ENCODE results near the gene KIAA0232.

Gene KIAA0232

GRCh38 chr4:6770581-6771228, 11.8 kb upstream of the KIAA0232 start:
- no peak for DNase-seq (ENCODE audit: low read depth)

GRCh38 chr4:6771229-6771671, 11.3 kb upstream of the KIAA0232 start:
- peaks cover 30% of the 10 kb centered on the region for H3K27me3 ChIP-seq (replicated peaks; ENCODE audit: control insufficient read depth, insufficient read depth, low read length)
- no peak for DNase-seq (ENCODE audit: low read depth)

More at GRCh38 chr4:6770581-6771228, 11.8 kb upstream of the KIAA0232 start:
- Histone ChIP-seq H3K4me1 (ENCODE audit: control insufficient read depth, insufficient read depth, low read length) (peaks cover 5% of the 10 kb centered on the region), H3K9me3 (ENCODE audit: control insufficient read depth, low read length) (peaks cover 2% of the 10 kb centered on the region), H3K4me3 (ENCODE audit: low read length) (no peak overlapping the region), H3K9ac (ENCODE audit: low read length) (no peak overlapping the region), H3K36me3 (ENCODE audit: control insufficient read depth, insufficient read depth, low read length, severe bottlenecking) (no peaks in the 10 kb centered on the region), H3K27me3 (replicated peaks; ENCODE audit: control insufficient read depth, insufficient read depth, low read length) (peaks cover 30% of the 10 kb centered on the region)

GRCh38 chr4:6772223-6772928, 10.2 kb upstream of the KIAA0232 start:
- Histone ChIP-seq H3K27me3 (replicated peaks; ENCODE audit: control insufficient read depth, insufficient read depth, low read length) (peaks cover 34% of the 10 kb centered on the region), H3K4me3 (ENCODE audit: low read length) (no peak overlapping the region), H3K9ac (ENCODE audit: low read length) (no peak overlapping the region), H3K36me3 (ENCODE audit: control insufficient read depth, insufficient read depth, low read length, severe bottlenecking) (no peaks in the 10 kb centered on the region), H3K9me3 (ENCODE audit: control insufficient read depth, low read length) (no peaks in the 10 kb centered on the region), H3K4me1 (ENCODE audit: control insufficient read depth, insufficient read depth, low read length) (peaks cover 5% of the 10 kb centered on the region)
- DNase-seq (ENCODE audit: low read depth), result no peak

More at GRCh38 chr4:6771229-6771671, 11.3 kb upstream of the KIAA0232 start:
- H3K9me3 ChIP-seq (ENCODE audit: control insufficient read depth, low read length), result no peaks in the 10 kb centered on the region
- H3K4me1 ChIP-seq (ENCODE audit: control insufficient read depth, insufficient read depth, low read length), result peaks cover 5% of the 10 kb centered on the region
- no peak overlapping the region for H3K9ac ChIP-seq (ENCODE audit: low read length)
- H3K36me3 ChIP-seq (ENCODE audit: control insufficient read depth, insufficient read depth, low read length, severe bottlenecking), result no peaks in the 10 kb centered on the region
- no peak overlapping the region for H3K4me3 ChIP-seq (ENCODE audit: low read length)

DNA sequence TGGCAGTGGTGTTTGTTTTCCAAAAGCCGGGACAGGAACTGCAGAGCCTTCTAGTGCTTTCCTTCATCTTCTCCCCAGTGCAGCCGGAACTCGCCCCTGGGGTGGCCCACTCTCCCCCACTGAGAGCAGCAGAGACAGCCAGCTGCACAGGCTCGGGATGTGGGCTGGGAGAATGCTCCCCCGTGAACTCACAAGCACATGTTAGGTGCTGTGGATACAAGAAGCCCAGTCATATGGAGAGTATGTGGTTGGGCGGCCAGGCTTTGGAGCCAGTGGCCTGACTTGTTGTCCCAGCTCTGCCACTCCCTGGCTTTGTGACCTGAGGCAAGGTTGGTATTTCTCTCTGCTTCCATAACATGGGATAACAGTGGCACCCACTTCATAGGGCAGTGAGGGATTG, 9.4 kb upstream of the KIAA0232 start:
- no peak overlapping the region for H3K4me3 ChIP-seq (ENCODE audit: low read length)
- no peaks in the 10 kb centered on the region for H3K9me3 ChIP-seq (ENCODE audit: control insufficient read depth, low read length)
- no peaks in the 10 kb centered on the region for H3K36me3 ChIP-seq (ENCODE audit: control insufficient read depth, insufficient read depth, low read length, severe bottlenecking)
- peaks cover 4% of the 10 kb centered on the region for H3K4me1 ChIP-seq (ENCODE audit: control insufficient read depth, insufficient read depth, low read length)
- no peak for DNase-seq (ENCODE audit: low read depth)
- H3K27me3 ChIP-seq (replicated peaks; ENCODE audit: control insufficient read depth, insufficient read depth, low read length), result peaks cover 34% of the 10 kb centered on the region
- H3K9ac ChIP-seq (ENCODE audit: low read length), result no peak overlapping the region

- Histone ChIP-seq H3K27me3 (replicated peaks; ENCODE audit: control insufficient read depth, insufficient read depth, low read length) (peaks cover 34% of the 10 kb centered on the region), H3K9me3 (ENCODE audit: control insufficient read depth, low read length) (no peaks in the 10 kb centered on the region), H3K4me1 (ENCODE audit: control insufficient read depth, insufficient read depth, low read length) (no peaks in the 10 kb centered on the region), H3K36me3 (ENCODE audit: control insufficient read depth, insufficient read depth, low read length, severe bottlenecking) (no peaks in the 10 kb centered on the region), H3K4me3 (ENCODE audit: low read length) (no peak overlapping the region), H3K9ac (ENCODE audit: low read length) (no peak overlapping the region)
- no peak for DNase-seq (ENCODE audit: low read depth)
Observed at GRCh38 chr4:6773616-6774540, 8.6 kb upstream of the KIAA0232 start.

- no peak for DNase-seq (ENCODE audit: low read depth)
Observed at GRCh38 chr4:6775746-6776145, 6.8 kb upstream of the KIAA0232 start.

DNA sequence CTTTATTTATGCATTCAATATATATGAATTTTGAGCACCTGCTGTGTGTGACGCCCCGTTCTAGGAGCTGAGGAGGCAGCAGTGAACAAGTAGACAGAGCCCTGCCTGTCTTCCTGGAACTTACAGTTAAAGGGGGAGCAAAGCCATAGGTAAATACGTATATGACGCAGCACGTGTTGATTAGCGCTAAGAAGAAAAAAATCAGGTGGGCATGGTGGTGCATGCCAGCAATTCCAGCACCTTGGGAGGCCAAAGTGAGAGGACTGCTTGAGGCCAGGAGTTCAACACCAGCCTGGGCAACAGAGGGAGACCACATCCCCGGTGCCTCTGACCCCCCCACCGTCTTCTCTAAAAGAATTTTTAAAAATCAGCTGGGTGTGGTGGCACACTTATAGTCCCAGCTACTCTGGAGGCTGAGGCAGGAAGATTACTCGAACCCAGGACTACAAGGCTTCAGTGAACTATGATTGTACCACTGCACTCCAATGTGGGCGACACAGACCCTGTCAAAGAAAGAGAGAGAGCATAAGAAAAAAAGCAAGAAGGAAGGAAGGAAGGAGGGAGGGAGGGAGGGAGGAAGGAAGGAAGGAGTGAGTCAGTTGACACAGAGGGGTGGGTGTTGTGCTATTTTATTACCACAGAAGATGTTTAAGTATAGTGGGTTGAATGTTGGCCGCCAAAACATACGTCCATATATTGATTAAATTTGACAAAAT, 5.4 kb upstream of the KIAA0232 start:
- H3K9me3 ChIP-seq (ENCODE audit: control insufficient read depth, low read length), result no peaks in the 10 kb centered on the region
- no peak for DNase-seq (ENCODE audit: low read depth)
- H3K4me3 ChIP-seq (ENCODE audit: low read length), result no peak overlapping the region
- peaks cover 10% of the 10 kb centered on the region for H3K4me1 ChIP-seq (ENCODE audit: control insufficient read depth, insufficient read depth, low read length)
- H3K27me3 ChIP-seq (replicated peaks; ENCODE audit: control insufficient read depth, insufficient read depth, low read length), result peaks cover 29% of the 10 kb centered on the region
- no peaks in the 10 kb centered on the region for H3K36me3 ChIP-seq (ENCODE audit: control insufficient read depth, insufficient read depth, low read length, severe bottlenecking)
- no peak overlapping the region for H3K9ac ChIP-seq (ENCODE audit: low read length)

More at GRCh38 chr4:6775746-6776145, 6.8 kb upstream of the KIAA0232 start:
- no peak overlapping the region for H3K9ac ChIP-seq (ENCODE audit: low read length)
- no peaks in the 10 kb centered on the region for H3K36me3 ChIP-seq (ENCODE audit: control insufficient read depth, insufficient read depth, low read length, severe bottlenecking)
- no peak overlapping the region for H3K4me3 ChIP-seq (ENCODE audit: low read length)
- peaks cover 7% of the 10 kb centered on the region for H3K4me1 ChIP-seq (ENCODE audit: control insufficient read depth, insufficient read depth, low read length)
- no peaks in the 10 kb centered on the region for H3K9me3 ChIP-seq (ENCODE audit: control insufficient read depth, low read length)
- peaks cover 34% of the 10 kb centered on the region for H3K27me3 ChIP-seq (replicated peaks; ENCODE audit: control insufficient read depth, insufficient read depth, low read length)

GRCh38 chr4:6777636-6778281, 4.8 kb upstream of the KIAA0232 start:
- peaks cover 10% of the 10 kb centered on the region for H3K4me1 ChIP-seq (ENCODE audit: control insufficient read depth, insufficient read depth, low read length)
- H3K36me3 ChIP-seq (ENCODE audit: control insufficient read depth, insufficient read depth, low read length, severe bottlenecking), result no peaks in the 10 kb centered on the region
- H3K27me3 ChIP-seq (replicated peaks; ENCODE audit: control insufficient read depth, insufficient read depth, low read length), result peaks cover 26% of the 10 kb centered on the region
- H3K9ac ChIP-seq (ENCODE audit: low read length), result no peak overlapping the region
- no peaks in the 10 kb centered on the region for H3K9me3 ChIP-seq (ENCODE audit: control insufficient read depth, low read length)
- DNase-seq (ENCODE audit: low read depth), result no peak
- H3K4me3 ChIP-seq (ENCODE audit: low read length), result no peak overlapping the region

DNA sequence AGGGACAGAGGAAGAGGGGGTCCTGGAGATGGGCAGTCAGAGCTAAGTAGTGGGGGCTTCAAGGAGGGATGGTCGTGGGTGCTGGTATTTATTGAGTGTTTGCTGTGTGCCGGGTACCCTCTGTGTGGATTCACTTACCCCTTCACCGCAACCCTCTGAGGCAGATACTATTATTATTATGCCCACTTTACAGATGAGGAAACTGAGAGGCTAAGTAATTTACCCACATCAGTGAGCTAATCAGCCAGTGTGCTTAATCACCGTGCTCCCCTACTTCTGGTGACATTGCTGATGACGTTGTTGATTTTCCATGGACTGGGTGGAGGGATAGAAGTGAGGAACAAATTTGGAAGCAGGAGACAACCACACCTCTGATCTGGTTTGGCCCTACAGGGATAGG, 4.1 kb upstream of the KIAA0232 start:
- DNase-seq (ENCODE audit: low read depth), result no peak
- Histone ChIP-seq H3K36me3 (ENCODE audit: control insufficient read depth, insufficient read depth, low read length, severe bottlenecking) (no peaks in the 10 kb centered on the region), H3K9me3 (ENCODE audit: control insufficient read depth, low read length) (no peaks in the 10 kb centered on the region), H3K4me1 (ENCODE audit: control insufficient read depth, insufficient read depth, low read length) (peaks cover 10% of the 10 kb centered on the region), H3K4me3 (ENCODE audit: low read length) (no peak overlapping the region), H3K27me3 (replicated peaks; ENCODE audit: control insufficient read depth, insufficient read depth, low read length) (peaks cover 26% of the 10 kb centered on the region), H3K9ac (ENCODE audit: low read length) (no peak overlapping the region)

Data from adipocyte (in vitro differentiated cells).